ENCODE data around the gene HPCA.

The HPCA gene

GRCh38 chr1:32889731-32890278, 3.5 kb downstream of the HPCA start:
- no peak for DNase-seq (ENCODE audit: low read depth)
- H3K4me3 ChIP-seq (ENCODE audit: low read depth, low read length): no peak overlapping the region
- TF ChIP-seq, protein P1, sequence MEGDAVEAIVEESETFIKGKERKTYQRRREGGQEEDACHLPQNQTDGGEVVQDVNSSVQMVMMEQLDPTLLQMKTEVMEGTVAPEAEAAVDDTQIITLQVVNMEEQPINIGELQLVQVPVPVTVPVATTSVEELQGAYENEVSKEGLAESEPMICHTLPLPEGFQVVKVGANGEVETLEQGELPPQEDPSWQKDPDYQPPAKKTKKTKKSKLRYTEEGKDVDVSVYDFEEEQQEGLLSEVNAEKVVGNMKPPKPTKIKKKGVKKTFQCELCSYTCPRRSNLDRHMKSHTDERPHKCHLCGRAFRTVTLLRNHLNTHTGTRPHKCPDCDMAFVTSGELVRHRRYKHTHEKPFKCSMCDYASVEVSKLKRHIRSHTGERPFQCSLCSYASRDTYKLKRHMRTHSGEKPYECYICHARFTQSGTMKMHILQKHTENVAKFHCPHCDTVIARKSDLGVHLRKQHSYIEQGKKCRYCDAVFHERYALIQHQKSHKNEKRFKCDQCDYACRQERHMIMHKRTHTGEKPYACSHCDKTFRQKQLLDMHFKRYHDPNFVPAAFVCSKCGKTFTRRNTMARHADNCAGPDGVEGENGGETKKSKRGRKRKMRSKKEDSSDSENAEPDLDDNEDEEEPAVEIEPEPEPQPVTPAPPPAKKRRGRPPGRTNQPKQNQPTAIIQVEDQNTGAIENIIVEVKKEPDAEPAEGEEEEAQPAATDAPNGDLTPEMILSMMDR (IDR thresholded peaks at IDR 0.05; ENCODE audit: low read depth, low read length, missing control alignments): no peak

GRCh38 chr1:32890516-32891240, 4.4 kb downstream of the HPCA start:
- TF ChIP-seq, protein P1 (IDR thresholded peaks at IDR 0.05; ENCODE audit: low read depth, low read length, missing control alignments): no peak
- no peak for DNase-seq (ENCODE audit: low read depth)
- H3K4me3 ChIP-seq (ENCODE audit: low read depth, low read length): no peak overlapping the region

DNA sequence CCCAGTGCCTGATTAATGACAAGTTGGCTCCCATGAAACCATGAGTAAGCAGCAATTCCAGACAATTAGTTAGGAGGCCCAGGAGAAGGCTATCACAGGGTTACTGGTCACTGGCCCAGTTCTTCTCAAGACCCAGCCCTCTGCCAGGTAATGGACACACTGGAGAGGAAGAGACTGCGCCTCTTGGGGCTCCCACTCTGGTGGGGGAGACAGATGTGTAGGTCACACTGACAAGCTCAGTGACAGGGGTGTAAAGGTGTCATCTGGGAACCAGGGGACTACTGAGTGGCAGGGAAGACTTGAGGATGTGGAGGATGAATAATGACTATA, 4.9 kb downstream of the HPCA start:
- TF ChIP-seq, protein P1 (IDR thresholded peaks at IDR 0.05; ENCODE audit: low read depth, low read length, missing control alignments): no peak
- no peak overlapping the region for H3K4me3 ChIP-seq (ENCODE audit: low read depth, low read length)
- DNase-seq (ENCODE audit: low read depth): no peak

- no peak overlapping the region for H3K4me3 ChIP-seq (ENCODE audit: low read depth, low read length)
- TF ChIP-seq, protein P1 (IDR thresholded peaks at IDR 0.05; ENCODE audit: low read depth, low read length, missing control alignments): no peak
- DNase-seq (ENCODE audit: low read depth): no peak
These were observed 5.3 kb downstream of the HPCA start for GRCh38 chr1:32891630-32892029.

DNA sequence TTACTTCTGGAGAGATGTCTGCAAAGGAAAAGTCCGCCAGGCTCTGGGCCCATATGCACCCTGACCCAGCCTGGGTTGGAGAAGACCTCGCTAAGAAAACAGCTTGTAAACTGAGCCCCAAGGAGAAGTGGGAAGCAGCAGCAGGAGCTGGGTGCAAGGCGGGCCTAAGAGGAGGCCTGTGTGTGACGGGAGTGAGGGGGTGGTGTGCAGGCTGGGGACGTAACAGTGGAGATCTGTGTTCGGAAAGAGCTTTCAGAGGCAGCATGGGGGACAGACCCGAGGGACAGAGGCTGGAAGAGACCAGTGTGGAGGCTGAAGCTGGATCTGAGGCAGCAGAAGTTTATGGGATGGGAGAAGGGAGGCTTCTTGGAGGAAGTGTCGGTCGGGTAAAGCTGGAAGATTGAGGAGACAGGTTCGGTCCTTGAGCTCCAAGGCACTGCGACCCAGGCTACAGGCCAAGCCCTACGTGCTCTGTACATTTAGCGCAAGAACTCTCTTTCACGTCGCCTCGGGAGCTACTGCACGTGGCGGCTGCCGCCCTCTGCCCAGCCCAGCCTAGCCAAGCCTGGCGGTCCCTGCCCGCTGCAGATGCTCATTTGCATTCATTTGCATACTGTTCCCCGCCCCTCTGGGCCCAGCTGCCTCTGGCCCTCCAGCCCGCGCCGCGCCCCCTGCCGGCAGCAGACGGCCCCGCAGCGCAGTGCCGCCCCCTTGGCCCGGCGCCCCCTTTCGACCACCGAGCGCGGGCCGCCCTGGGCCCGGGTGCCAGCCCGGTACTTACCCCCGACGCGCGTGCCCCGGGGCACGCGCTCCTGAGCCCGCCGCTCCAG, 6.3 kb downstream of the HPCA start:
- TF ChIP-seq, protein P1 (IDR thresholded peaks at IDR 0.05; ENCODE audit: low read depth, low read length, missing control alignments): peak; percentile 55

GRCh38 chr1:32893198-32894018, 7.1 kb downstream of the HPCA start:
- DNase-seq (ENCODE audit: low read depth): no peak
- TF ChIP-seq, protein P1 (IDR thresholded peaks at IDR 0.05; ENCODE audit: low read depth, low read length, missing control alignments): no peak
- H3K4me3 ChIP-seq (ENCODE audit: low read depth, low read length): no peak overlapping the region

More for the DNA sequence above, 6.3 kb downstream of the HPCA start:
- no peak for DNase-seq (ENCODE audit: low read depth)
- H3K4me3 ChIP-seq (ENCODE audit: low read depth, low read length): no peak overlapping the region
